IPS-NIHi7 (cell line): Measurements from ENCODE around the gene SLC18B1.

Experiments
- DNase-seq: peaks from one replicate; pipeline ENCODE4 v3.0.0; 2012; ENCODE audit warnings: mixed read lengths; ENCODE audit errors: extremely low spot score

SLC18B1 gene

DNA sequence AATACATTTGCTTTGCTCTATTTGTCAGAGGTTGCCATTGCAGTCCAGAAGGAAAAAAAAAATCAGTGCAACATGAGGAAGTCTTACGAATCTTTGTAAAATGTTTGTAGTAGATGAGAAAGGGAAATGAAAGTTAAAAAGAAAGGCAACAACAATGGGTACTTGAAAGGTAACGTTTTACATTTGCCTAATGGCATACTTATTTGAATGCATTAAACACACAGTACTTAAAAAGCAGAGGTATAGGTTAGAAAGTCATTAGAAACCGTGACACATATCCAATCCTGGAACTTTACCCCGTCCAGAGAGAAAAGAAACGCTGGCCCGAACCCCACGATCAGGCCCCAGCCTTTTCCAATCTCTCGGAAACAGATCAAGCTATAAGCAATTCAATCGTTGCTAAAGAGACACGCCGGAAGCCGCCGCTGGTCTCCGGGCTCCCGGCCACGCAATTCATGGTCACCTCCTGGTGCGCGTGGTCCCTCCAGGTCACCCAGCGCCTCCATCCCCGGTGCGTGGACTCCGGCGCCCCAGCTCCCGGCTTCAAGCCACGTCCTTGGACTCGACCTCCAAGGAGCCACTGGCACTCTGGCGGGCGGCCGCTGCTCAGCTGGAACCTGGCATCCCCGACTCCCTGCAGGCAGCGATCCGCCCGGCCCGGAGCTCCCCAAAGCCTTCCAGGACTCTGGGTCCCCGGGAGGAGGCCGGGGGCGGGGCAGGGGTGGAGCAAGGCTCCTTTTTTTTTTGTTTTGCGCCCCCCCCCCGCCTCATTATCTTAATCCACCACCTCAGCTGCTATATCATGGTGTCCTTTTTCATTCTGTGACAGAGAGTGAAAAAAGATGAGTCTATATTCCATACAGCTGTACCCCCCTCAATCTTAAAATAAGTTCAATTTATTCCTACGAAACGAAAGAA is at the start of gene SLC18B1:
Gene SLC18B1 (minus strand): TSS at position 687 of the 918 bp plus-strand sequence. CDS start 181 bp downstream, at position 506.
- peak; percentile 65 for DNase-seq

DNA sequence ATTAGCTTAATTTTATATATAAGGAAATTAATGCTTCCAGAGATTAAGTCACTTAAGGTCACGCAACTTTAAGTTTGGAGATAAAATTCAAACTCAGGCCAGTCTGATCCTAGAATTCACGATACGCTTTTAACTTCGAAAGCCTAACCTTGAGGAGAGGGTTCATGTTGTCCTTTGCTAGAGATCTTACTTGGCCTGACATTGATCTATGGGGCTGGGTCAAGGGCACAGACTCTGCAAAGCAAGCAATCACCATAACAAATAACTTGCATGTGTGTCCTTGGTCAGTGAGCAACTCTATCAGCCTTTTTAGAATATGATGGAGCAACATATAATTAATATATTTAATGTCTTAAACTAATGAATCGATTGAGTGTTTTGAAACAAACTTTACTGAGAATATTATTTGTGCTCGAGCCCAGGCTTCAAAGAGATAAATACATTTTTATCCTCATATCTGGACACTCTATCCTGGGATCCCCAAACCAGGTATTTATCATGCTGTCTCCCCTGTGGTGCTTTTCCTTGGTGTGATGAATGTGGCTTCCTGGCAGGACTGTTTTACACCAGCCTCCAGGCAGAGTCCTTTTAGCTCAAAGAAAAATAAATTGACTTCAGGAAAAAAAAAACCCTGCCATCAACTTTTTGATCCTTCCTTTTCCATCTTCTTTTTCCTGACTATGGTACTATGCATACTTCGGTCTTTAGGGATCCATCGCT is 45.0 kb upstream of the SLC18B1 start:
- no peak for DNase-seq

DNA sequence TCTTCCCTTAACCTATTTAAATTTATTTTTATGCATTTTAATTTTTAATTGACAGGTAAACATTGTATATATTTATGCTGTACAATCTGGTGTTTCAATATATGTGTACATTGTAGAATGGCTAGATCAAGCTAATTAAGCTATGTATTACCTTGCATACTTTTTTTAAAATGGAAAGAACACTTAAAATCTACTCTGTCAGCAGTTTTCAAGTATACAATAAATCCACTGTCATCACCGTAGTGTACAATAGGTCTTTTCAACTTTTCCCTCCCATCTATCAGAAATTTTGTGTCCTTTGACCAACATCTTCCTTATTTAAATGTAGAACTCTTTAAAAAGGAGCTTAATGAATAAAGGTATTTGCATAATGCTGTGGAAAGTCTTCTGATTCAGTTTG is 43.5 kb upstream of the SLC18B1 start:
- DNase-seq = no peak

DNA sequence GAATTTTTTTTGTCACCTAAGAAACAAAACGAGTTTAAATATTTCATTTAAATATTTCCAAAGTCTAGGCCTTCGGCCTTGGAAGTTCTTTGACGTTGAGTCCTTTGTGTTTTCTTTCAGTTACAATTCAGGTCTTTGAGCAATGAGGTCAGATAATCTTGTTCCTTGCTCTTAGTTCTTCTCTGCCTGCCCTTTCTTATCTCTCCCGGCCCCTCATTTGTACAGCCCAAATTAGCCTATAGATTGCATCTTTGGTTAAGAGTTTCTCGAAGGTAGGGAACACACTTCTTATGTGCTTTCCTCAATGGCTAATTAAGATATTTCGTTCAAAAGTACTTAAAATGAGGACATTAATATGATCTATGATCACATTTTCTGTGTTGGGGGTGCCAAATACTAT is 34.5 kb upstream of the SLC18B1 start:
- DNase-seq = no peak

DNA sequence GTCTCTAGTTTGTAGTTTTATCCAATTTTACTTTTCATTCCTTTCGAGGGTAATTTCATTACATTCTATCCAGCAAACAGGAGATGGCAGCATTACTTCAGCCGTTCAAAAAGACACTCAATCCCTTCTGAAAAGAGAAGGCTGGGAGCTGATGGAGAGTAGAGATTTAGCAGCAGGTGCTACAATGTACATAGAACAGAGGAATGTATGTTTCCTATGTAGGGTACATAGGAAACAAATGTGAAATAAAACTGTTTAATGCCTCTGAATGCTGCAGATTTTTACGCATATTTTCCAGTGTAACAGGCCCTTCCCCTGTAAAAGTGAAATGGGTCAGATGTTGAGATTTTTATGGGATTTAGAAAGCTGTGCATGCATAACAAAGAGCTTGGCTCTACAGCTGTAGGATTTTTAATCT is 31.9 kb upstream of the SLC18B1 start:
- DNase-seq = no peak

DNA sequence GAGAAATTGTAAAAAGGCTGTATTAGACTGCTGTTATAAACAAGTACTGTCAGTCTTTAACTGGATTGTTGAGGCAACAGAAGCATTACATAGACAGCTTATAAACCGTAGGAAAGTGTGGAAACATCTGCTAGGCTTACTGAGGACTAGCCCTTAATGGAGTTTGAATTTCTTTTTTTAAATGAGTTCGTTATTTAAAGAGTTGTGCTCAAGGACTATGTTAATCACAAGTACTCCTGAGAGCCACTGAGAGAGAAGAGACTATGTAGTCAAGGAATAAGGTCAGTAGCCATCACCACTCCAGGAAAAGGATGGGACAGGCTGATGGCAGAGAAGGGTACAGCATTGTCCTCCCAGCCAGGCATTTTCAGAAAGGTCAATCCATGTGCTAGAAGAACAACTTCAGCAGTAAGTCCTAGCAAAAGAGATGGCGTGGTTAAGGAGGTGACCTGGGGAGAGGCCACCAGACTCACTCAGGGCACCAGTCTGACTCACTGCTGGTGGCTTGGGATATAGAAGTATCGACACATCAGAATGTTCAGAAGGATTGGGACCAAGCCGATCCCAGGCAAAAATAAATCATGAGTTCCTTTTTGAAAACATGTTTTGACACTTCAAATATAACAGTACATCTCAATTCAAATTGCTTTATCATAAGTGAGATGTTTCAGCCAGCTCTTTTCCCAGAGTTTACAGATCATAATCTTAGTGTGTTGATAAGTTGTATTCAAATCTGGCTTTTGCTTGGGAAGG is 22.4 kb upstream of the SLC18B1 start:
- no peak for DNase-seq

DNA sequence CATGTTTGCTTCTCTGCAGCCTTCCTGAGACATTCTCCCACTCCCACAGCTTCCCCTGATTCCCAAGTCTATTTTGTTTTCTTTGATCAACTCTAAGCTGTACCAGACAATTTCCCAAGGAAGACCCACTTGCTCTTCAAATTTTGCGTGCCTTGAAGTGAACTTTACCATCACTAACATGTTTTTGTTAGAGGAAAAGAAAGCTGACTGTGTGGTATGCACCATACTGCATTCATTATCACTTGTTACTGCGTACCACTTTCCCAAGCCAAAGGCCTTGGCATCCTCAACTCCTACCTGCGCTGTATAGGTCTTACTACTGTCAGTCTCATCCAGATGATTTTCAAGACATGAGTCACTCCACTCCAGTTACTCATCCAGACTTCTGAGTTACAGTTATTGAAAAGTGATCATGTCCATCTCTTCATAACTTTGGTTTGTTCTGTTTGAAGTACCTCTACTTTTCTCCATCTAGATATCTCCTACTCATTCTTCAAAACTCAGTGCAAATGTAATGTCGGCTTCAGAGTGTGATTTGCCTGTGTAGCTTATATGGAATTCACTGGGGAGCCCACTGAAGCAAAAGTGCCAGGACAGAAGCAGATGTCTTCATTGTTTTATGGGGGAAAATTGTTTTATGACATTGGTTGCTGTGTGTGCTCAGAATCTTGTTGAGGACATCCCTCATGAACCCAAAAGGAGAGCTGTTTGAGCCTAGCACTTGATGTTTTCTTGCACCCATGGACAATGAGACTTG is 21.1 kb upstream of the SLC18B1 start:
- DNase-seq = no peak

DNA sequence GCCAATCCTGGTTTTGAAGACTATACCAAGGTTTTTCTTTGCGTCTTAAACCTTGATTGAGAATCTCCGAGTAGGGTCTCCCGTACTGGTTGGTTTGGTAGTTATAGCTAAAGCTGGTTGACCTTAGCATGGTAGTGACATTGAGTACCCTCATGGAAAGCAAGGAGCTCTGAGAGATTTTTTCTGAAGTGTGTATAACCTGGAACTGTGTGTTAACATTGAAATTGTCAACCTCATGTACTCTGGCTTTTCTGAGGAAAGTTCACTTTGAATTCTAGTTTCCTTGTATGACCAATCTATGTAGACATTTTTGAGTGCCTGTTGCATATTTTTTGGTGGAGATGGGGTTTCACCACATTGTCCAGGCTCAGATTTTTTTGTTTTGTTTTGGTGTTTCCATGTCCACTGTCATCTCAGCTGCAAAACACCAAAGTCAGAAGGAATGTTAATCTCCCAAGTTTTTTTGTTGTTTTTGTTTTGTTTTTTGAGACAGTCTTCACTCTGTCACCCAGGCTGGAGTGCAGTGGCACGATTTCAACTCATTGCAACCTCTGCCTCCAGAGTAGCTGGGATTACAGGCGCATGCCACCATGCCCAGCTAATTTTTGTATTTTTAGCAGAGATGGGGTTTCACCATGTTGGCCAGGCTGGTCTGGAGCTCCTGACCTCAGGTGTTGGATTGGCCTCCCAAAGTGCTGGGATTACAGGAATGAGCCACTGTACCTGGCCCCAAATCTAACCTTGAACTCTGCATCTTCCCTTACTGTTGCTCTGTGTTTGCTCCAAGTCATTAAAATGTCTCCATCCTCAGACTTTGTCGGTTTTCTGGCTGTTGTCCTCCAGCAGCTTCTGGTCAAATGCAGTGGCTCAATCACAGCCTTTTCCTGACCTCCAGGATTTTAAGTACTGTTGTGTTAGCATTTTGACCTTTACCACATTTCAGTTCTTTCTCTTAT is 20.2 kb upstream of the SLC18B1 start:
- DNase-seq = no peak

DNA sequence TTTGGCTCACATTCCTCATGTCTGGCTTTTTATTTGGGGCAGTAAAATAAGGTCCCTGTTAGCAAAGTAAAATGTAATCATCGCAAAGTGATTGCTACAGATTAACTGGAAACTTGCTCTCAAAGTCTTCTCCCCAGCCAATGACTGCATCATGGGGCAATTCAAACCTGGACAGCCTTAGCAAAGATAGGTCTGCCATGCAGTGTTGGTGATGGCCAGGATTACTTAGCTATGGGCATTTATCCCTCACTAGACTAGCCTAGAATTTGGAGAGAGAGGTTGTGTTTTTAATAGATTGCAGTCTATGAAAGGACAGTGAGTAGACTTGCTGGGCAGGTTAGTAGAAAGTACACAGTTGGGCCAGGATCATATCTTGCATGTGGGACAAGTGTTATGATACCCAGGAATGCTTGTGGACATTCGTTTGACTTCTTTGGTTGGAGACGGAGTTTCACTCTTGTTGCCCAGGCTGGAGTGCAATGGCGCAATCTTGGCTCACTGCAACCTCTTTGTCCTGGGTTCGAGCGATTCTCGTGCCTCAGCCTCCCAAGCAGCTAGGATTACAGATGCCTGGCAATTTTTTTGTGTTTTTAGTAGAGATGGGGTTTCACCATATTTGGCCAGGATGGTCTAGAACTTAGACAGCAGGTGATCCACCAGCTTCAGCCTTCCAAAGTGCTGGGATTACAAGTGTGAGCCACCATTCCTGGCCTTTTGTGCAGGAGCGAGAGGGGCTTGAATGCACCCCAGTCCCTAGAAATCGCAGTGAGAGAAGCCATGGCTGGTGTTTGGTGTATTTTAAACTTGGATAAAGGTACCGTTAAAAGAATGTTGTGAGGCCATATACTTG is 19.3 kb upstream of the SLC18B1 start:
- no peak for DNase-seq

DNA sequence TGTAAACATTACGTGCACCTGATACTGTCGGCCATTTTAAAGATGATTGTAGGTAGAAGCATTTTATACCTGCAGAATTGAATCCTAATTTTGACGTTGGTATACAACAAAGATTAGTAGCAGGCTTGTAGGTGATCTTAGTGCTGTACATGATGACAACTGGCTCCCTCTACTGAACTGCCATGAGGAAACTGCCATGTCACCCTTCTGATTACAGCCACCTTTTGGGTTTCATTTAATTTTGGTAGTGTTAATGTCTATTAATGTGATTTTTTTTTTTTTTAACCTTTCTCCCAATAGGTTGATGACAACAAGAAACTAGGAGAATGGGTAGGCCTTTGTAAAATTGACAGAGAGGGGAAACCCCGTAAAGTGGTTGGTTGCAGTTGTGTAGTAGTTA is 18.2 kb upstream of the SLC18B1 start:
- DNase-seq = no peak

DNA sequence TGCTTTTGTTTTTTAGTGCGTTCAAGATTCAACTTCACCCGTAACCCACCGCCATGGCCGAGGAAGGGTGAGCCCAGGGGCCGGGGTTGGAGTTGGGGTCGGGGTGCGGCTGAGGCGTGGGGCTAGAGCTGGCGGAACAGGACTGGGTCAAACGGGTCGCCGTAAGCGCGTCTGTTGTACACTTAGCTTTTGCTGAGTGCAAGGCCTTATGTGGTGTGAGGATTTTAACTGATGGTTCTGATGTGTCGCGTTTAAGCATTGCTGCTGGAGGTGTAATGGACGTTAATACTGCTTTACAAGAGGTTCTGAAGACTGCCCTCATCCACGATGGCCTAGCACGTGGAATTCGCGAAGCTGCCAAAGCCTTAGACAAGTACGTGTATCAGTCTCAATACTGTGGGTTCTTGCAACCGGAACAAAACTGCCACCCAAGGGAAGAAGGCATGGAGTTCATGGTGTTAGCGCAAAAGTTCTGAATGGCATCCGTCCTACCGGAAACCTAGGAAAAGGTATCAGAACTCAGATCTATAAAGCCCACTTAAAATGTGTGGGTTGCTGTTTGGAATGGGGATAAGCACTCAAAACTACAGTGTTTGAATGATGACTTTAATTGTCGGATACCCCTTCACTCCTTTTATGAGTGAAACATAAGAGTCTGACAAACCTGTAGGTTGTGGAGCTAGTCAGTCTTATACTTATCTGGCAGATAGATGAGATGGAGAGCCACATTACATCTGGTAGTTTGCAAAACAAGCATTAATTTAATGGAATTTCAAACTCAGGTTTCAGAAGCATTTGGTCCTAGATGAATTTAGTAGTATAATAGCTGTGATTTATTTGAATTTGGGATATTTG is 16.5 kb upstream of the SLC18B1 start:
- DNase-seq = no peak

DNA sequence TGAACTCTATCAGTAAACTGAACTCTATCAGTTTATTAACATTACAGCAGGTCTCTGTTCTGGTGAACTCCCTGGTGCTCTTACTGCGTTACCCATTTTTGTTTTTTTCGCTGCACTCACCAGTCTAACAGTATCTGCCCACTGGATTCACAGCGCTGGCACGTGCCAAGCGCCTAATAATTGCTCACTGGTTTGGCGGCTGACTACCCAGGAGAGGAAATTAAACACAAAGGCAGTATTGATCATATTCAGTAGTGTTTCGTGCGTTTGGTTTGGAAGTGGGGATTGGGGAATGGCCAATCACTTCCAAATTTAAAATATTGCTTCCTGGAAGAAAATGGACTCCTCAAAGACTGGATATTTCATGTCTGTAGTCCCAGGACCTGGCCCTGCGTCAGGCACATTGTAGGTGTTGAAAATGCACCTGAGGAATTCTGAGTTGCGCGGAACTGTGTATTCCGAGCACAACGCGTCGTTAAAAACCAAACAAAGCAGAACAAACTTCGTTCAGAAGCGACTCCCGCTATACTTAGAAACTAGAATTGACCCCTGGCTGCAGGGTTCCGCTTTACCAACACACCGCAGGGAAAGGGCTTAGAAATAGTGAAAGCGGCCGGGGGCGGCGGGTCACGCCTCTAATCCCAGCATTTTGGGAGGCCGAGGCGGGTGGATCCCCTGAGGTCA is 14.9 kb upstream of the SLC18B1 start:
- DNase-seq = no peak

DNA sequence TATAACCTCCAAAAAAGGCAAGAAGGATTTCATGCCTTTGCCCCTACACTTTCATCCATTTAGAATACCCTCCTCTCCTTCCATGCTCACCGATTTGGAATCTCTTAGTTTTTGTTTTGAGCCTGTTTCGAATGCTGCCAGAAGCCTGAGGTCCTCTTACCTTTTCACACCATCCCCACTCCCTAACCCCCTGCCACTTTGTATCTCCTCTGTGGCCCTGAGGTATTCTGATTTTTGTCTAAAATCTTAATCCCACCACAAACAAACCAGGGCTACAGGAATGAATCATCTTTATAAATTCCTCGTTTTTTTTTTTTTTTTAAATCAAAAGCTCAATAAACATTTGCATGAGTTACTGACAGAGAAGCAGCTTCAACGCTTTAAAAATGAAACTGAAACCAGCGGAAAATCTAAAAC is 14.3 kb upstream of the SLC18B1 start:
- DNase-seq = no peak

DNA sequence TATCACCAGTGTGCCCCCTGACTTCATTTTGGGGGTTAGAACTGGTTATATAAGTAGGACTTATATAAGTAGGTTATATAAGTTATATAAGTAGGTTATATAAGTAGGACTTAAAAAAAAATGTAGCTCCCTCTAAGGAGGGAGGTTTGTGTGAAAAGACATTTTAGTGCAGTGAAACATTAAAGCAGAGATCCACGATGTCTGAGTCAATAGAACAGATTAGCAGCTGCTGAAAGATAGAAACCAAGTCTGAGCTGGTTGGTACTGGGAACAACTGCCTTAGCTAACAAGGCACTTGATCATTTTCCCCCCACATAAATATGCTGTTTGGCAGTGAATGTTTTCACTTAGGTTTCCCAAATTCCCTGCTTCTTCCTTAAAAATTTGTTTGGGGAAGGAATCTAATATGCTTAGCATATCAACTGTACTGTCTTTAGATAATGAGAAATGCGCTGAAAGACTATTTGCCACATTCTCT is 13.9 kb upstream of the SLC18B1 start:
- DNase-seq = no peak

DNA sequence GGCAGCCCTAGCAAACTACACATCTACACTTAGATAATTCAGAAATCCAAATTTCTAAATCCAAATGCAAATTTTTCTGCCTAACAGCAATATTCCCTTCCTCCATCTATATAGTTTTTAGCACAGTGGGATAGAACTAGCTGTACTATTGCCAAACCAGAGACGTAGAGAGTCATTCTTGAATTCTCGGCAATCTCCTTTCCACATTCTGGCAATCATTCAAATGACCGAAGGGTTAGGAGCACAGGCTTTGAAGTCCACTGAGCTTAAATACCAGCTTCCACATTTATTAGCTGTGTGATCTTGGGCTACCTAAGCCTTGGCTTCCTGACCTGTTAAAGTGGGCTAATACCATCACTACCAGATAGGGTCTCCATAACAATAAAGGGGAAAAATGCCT is 12.8 kb upstream of the SLC18B1 start:
- no peak for DNase-seq

DNA sequence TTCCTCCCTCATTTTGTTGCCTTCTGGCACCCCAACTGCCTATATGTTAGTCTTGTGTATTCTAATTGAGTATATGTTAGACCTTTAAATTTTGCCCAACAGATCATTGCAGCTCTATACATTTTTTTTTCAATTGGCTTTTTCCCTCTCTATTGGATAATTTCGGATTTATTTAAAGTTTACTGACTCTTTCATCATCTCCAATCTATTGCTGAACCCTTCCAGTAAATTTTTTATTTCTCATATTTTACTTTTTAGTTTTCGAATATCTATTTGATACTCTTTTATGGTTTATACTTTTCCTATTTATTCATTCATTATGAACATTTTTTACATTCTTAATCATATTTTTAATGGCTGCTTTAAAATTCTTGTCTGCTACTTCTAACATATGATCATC is 7.1 kb upstream of the SLC18B1 start:
- no peak for DNase-seq

DNA sequence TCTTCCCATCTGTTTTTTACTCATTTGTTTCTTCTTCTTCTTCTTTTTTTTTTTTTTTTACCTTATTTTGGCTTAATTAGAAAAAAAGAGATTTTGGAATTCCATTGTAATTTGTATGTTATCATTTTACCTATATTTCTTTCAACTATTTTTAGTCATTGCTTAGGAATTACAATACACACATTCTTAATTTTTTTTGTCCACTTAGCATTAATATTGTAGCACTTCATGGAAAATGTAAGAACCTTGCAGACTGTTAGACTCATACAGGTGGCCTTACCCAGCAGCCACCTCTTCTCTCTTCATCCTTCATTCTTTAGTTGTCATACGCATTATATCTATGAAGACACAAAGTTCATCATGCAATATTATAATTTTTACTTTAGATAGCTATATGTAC is 5.8 kb upstream of the SLC18B1 start:
- DNase-seq = no peak

DNA sequence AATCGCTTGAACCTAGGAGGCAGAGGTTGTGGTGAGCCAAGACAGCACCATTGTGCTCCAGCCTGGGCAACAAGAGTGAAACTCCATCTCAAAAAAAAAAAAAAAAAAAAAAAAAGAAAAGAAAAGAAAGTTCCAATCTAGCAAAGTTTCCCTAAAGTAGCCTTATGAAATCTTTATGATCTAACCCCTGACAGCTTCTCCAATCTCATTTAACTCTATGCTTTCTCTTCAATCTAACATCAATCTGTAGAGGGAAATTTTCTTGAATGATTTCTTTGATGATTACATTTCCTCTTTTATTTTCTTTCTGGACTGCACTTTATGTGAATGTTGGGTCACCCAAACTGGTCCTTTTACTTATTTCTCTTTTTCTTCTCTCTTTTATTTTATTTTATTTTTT is 2.2 kb upstream of the SLC18B1 start:
- no peak for DNase-seq
